Suprapubic skin (tissue), 4 donors: ENCODE results near the gene ELL.

Experiments
- EP300 ChIP-seq: sonication (generic); formaldehyde crosslinking; IDR thresholded peaks from one replicate; pipeline ENCODE4 v1.6.1; 2017; ENCODE audit warnings: antibody characterized with exemption
- POLR2A ChIP-seq, 2 donors: fragments of 450-650 bp; IDR thresholded peaks; one replicate each; pipeline ENCODE4 v1.6.1; 2017; ENCODE audit warnings: antibody characterized with exemption in 2 of 2, mild to moderate bottlenecking in 2 of 2, moderate library complexity in 2 of 2
- POLR2AphosphoS5 ChIP-seq, 3 donors: sonication (generic); formaldehyde crosslinking; IDR thresholded peaks; one replicate each; pipeline ENCODE4 v1.6.1; 2017; ENCODE audit warnings: antibody characterized with exemption in 3 of 3
- TF ChIP-seq, protein P1 (sequence below), 2 donors: fragments of 200-600 bp in 1 of 2; fragments of 450-650 bp in 1 of 2; sonication (generic) in 1 of 2; IDR thresholded peaks; one replicate each; pipeline ENCODE4 v1.5.1; 2016 to 2019; ENCODE audit warnings: antibody characterized with exemption in 2 of 2, mild to moderate bottlenecking in 1 of 2, moderate library complexity in 1 of 2

DNA sequence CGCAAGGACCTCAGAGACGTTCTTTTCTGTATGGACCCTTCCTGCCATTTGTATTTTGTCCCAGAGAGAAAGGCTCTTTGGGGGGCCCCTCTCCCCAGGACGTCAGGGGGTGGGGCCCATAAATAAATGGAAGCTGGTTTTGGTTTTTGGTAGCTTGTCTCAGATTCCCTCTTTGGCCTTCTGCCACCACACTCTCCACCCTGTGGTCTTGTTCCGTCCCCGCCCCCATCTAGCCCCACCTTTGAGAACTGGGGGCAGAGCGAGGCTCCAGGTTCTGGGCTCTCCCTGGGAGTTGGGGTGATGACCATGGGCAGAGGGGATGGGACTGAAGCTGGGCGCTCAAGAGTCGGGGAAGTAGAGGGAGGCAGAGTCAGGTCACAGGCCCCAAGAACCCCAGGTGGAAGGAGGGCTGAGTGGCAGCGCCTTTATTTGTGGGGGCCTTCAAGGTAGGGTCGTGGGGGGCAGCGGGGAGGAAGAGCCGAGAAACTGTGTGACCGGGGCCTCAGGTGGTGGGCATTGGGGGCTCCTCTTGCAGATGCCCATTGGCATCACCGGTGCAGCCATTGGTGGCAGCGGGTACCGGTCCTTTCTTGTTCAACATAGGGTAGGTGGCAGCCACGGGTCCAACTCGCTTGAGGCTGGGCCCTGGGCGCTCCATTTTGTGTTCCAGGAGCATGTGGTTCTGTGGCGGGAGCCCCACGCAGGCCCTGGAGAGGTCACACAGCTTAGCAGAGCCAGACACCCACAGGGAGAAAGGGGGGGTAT, 87.3 kb downstream of the ELL start:
- TF ChIP-seq, protein P1, sequence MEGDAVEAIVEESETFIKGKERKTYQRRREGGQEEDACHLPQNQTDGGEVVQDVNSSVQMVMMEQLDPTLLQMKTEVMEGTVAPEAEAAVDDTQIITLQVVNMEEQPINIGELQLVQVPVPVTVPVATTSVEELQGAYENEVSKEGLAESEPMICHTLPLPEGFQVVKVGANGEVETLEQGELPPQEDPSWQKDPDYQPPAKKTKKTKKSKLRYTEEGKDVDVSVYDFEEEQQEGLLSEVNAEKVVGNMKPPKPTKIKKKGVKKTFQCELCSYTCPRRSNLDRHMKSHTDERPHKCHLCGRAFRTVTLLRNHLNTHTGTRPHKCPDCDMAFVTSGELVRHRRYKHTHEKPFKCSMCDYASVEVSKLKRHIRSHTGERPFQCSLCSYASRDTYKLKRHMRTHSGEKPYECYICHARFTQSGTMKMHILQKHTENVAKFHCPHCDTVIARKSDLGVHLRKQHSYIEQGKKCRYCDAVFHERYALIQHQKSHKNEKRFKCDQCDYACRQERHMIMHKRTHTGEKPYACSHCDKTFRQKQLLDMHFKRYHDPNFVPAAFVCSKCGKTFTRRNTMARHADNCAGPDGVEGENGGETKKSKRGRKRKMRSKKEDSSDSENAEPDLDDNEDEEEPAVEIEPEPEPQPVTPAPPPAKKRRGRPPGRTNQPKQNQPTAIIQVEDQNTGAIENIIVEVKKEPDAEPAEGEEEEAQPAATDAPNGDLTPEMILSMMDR (IDR thresholded peaks at IDR 0.05) = no peak
- TF ChIP-seq POLR2AphosphoS5 (IDR thresholded peaks at IDR 0.05) (no peak), POLR2A (IDR thresholded peaks at IDR 0.05) (no peak), EP300 (no peak)
